Right renal cortex interstitium (tissue), 3 donors: ENCODE results near the gene PDE6H. TPM values are rescaled to one million over a fixed set of nuclear protein-coding genes. Genes with fewer than 3 reads are reported as not detected.

Experiments
- DNase-seq, 3 donors: peaks; one replicate each; pipeline ENCODE4 v3.0.0-alpha.2; 2013; ENCODE audit warnings: low read depth in 3 of 3, low spot score in 2 of 3
- polyA plus RNA-seq, 3 donors: library from polyadenylated mRNA; unstranded; fragments of 120-200 nt; gene quantifications; one replicate each; pipeline ENCODE4 v1.2.1, GENCODE V29; 2013; ENCODE audit not compliant: insufficient read length in 3 of 3

PDE6H gene
- polyA plus RNA-seq, result not detected

DNA sequence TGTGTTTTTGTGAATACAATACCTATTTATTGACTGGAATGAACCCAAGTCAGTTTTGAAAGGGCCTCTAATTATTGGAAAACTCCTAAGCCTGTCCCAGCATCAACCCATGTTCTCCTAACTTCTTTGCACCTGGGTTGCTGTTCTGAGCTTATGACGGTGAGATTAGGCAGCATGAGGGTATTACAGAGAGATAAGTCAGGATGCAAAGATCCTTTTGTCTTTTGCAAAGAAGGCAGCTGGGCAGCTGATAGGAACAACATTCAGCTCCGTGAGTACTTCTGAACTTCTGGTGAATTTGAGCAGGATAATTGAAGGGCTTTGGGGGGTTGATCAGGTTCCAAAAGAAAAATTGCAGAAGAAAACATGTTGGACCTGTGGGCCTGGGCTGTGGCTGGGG is at the start of gene PDE6H:
Gene PDE6H (plus strand): TSS at position 227 of the 400 bp plus-strand sequence. CDS start 4,971 bp downstream, outside the sequence.
- no peak for DNase-seq

DNA sequence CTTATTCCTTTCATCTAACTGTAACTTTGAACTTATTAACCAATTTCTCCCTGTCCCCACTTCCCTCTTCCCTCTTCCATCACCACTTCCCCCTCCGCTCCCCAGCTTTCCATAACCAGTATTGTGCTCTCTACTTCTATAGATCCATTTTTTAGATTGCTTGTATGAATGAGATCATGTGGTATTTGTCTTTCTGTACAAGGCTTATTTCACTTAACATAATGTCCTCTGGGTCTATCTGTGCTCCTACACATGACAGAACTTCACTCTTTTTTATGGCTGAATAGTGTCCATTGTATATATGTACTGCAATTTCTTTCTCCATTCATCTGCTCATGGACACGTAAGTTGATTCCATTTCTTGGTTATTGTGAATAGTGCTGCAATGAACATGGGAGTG is 48.9 kb upstream of the PDE6H start:
- no peak for DNase-seq

DNA sequence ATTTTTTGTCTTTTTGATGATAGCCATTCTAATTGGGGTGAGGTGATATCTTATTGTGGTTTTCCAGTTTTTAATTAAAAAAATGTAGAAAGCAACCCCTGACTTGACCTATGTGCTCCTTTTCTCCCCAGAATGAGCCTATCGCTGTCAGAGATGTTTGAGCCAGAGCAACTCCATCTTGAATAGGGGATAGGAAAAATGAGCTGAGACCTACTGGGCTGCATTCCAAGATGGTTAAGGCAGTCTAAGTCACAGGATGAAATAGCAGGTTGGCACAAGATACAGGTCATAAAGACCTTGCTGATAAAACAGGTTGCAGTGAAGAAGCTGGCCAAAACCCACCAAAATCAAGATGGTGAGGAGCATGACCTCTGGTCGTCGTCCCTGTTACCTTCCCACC is 48.3 kb upstream of the PDE6H start:
- no peak for DNase-seq

DNA sequence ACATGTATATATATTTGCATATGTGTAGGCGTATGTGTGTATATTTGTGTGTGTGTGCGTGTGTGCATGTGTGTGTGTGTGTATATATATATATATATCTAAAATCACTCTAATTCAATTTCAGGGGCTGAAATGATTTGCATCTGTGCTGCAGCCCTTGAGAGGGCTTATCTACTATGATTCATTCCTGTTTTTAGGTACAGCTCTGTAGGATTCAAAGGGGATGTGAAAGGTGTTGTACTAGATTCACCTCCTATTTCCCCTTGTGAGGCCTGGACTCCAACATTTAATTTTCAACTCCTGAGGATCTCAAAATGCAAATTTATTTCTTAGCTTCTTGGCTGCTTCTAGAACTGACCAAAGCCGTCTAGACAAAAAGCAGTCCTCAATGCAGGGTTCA is 45.6 kb upstream of the PDE6H start:
- DNase-seq, result no peak

DNA sequence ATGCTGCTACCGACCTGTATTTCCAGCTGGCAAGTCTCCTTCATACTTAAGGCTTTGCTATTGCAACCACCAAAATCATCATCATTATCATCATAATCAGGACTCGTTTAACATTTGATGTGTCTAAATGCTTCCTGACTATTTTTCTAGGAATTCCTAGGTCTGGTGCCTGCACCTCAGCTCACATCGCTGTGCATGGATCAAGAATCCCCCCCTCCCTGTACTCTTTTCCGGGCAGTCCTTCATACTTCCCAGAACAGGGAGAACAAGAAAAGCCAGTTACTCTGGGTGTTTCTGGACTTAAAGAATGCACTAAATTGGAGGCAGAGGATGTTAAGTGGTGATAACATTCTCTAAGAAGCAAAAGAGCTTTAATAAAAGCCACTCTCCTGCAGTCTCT is 43.9 kb upstream of the PDE6H start:
- peak; percentile 61 to 81 (median 67) for DNase-seq

DNA sequence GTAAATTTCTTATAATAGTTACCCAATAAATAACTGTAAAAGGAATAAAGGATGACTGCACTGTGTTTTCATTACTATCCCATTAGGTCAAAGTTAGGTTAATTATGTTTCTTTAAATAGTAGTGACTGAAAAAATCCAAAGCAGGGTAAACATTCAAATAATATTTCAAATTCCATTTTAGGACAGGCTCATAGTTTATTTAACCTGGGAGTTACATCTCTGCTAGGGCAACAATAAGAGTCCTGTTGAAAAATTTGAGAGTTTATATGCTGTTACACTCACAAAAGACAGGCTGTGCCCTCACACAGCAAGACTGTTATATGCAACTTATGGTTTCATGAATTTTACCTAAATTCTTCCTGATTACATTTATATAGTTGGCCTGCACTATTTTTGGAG is 42.5 kb upstream of the PDE6H start:
- DNase-seq, result no peak

DNA sequence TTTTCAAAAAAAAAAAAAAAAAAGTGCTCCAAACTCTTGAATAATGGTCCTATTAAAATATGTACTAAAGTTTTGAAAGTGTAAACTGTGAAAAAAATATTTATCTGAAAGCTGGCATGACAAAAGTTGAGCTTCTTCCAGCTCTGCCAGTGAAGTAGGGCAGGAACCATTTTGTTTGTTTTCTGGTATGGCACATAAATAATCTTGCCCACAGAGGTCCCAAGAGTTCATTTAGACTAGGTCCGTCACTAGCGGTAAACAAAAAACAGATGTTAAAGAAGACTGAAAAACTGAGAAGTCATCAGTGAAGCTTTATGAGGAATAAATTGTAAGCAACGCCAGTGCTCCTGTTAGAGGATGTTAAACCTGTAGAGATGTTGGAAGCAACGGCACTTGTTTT is 41.5 kb upstream of the PDE6H start:
- DNase-seq, result no peak

DNA sequence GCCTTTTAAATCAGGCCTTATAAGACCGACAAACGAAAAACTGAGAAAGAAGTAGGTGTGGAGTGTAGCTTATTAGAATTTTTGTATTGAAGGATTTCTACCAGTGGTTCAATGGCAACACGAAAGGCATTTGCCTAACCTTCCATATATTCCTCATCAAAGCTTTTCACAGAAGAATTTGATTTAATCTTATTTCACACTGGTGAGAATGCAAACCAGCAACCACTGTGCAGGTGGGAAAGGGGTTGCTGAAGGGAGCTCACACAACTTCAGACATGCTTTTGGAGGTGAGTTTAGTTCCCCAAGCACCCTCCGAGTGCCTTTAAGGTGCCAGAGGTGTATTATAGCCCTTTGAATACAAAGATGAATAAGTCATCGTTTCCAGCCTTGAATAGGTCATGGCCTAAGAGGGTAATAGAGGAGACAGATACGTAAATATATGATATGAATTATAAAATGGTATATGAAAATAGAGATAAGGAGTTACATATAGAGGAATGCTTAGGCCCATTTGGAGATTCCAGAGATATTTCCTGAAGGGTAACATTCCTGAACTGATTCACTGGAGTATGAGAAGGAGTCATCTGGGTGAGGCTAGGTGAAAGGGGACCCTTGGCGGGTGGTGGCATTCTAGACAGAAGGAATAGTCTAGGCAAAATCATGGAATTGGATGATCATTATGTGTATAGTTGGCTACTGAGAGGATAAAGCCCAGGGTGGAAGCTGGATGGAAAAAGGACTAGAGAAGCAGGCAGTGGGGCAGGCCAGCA is 40.9 kb upstream of the PDE6H start:
- no peak for DNase-seq

DNA sequence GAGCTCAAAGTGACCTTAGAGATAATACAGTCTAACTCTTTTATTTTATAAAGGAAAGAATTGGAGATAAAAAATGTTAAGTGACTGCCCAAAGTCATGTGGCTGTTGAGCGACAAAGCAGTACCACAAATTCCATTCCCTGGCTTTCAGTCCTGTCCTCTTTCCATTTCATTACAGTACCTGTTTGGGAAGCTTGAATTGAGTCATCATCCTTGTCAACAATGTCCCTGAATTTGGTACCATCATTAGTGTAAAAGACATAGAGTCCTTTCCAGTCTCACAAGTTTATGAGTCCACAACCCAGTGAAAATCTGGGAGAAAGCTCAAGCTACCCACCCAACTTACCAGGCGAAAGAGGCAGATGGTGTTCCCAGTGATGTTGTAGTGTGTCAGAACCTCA is 38.3 kb upstream of the PDE6H start:
- no peak for DNase-seq

DNA sequence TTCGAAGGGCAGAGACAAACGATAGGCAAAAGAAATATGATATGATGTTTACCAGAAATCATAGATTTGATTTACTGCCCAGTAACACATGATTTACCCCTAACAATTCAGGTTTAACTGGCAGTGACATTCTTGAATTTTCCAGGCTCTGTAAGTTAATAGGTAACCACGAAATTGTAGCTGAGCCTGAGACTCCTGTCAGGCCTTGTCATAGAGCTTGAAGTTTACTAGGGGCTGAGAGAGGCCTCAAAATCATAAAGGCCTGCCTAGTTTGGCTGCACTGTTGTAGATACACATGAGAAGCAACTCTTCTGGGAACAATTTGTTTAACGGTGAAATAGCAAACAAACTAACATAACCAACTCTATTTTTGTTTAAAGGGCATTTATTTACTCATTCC is 37.8 kb upstream of the PDE6H start:
- peak in 1 of 3 donors; percentile 61 for DNase-seq

DNA sequence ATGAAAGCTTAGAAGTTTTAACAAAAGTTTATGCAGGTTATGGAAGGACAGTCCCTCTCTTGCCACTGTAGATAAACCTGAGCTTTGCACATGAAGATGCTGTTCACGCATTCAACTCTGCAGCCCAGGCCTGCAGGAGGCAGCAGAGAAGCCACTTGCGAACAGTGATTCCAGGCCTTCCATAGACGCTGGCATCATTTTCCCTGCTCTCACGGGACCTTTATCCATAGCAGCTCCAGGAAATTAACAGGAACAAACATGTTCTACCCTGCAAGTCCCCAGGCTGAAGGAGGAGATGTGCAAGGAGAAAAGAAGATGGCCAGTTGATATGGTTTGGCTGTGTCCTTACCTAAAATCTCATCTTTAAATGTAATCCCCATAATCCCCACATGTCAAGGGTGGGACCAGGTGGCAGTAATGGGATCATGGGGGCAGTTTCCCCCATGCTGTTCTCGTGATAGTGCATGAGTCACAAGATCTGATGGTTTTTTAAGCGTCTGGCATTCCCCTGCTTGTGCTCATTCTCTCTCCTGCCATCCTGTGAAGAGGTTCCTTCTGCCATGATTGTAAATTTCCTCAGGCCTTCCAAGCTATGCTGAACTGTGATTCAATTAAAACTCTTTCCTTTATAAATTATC is 36.5 kb upstream of the PDE6H start:
- no peak for DNase-seq

DNA sequence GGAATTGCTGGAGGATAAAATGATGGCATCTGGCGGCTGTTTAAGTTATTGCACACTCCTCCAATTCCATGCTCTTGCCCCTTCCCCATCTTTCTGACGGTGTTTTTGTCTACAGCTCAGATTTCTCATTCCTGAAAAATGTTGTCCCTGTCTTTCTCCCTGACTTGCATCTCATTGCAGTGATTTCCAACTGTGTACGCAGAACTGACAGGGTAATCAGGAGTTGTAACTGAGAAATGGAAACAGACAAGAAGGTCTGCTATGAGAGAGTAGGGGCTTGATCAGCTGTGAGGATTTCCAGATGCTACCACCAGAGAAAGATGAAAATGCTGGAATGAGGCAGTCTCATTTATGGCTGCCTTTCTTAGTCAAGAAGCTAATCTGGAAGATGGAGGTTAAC is 35.8 kb upstream of the PDE6H start:
- no peak for DNase-seq

DNA sequence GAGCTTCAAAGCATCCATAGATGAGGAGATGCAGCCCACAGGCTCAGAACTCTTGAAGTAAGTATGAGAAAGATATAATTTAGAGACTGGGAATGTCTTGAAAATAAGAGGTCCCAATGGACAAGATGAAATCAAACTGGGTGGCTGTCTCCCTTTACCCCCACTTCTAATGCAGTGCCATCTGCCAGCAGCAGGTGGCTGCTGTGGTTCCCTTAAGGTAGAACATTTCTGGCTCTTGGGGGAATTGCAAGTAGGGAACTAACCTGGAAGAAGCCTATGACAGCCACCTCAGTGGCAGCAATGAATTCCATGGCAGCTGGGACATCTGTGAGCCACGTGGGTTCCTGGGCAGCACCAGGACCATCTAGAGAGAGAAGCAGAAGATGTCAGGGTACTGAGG is 35.2 kb upstream of the PDE6H start:
- DNase-seq, result no peak

DNA sequence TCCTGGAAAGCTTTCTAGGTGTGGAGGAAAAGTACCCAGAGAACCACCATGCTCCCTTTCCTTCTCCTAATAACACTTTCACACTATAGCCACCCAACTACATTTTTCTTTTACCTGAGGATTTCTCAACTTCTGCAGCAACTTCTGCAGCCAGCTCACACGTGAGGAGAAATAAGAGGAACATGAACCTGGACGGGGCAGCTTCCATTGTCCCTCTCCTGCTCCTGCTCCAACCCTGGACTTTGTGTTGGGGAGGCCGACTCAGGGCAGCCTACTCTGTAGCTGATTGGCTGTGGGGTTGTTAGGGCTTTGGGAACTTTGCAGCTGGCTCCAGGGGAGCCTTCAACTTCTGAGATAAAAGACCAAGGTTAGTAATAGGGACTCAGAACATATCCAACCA is 34.5 kb upstream of the PDE6H start, which contains the start of gene ERP27:
Gene ERP27 (minus strand): TSS at position 237 of the 400 bp plus-strand sequence. CDS start 29 bp downstream, at position 208.
- no peak for DNase-seq

DNA sequence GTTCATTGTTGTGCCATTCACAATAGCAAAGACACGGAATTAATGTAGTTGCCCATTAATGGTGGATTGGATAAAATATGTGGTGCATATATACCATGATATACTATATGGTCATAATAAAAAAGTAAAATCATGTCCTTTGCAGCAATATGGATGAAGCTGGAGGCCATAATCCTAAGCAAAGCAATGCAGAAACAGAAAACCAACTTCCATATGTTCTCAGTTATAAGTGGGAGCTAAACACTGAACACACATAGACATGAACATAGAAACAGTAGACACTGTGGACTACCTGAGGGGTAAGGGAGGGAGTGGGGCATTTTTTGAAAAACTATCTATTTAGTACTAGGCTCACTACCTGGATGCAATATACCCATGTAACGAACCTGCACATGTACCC is 31.5 kb upstream of the PDE6H start:
- DNase-seq, result no peak

DNA sequence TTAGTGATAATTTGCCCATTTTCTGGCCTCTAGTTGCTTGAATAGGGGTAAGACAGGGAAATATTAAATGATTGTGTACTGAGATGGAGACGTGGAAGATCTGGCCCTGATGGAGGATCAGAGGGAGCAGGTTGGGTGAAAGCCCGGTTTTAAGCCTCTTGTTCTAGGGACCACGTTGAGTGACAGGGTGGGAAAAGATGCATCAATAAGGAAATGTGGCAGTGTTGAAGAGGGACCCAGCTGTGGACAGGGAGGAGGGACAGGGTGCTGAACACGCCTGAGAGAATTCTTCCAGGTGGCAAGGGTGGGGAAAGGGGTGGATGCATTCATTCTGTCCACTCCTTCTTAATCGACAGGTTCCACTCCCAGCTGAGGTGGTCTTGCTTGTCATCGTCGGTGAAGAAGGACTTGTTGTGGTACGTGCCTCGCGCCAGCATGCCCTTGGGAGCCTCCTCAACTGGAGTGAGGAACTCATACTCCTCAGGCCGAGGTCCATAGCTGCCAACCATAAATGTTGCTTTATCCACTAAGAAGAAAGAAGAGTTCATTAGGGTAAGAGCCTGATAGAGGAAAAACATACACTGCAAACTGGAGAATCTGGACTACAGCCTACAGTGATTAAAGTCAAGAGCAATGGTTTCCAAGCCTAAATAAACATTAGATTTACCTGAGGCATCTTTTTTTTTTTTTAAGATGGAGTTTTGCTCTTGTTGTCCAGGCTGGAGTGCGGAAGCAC is 30.5 kb upstream of the PDE6H start:
- no peak for DNase-seq

DNA sequence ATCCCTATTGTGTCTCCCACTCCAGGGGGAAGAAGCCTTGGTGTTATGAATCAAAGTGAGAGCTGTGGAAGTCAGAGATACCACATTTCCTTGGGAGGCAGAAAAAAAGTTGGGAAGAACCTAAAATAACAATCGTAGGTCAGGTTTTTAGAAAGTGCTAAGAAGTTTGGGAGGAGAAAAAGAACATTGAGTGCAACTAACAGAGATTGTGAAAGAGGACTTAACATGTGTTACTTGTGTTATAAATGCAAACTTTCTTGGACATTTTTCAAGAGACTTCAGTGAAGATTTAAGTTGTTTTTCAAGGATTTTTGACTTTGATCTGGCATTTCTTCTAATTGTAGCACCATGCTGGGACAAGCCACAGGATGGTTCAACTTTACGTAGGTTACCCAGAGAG is 26.7 kb upstream of the PDE6H start:
- no peak for DNase-seq

DNA sequence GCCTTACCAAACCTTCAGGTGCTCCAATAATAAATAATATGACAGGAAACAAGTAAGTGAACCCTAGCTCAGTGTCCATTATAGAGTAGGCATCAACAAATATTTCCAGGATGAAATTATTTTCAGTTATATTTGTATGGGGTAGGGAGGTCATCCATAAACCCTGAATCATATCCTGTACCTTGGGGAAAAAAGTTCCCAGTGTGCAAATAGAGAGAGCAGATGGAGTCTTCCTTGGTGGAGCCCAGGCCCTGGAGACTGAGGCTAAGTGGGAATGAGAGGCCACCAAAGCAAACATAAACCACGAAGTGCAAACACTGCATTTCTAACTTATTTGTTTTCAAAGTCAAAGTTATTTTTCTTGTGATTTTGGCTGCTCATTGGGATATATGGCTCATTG is 26.0 kb upstream of the PDE6H start:
- no peak for DNase-seq

DNA sequence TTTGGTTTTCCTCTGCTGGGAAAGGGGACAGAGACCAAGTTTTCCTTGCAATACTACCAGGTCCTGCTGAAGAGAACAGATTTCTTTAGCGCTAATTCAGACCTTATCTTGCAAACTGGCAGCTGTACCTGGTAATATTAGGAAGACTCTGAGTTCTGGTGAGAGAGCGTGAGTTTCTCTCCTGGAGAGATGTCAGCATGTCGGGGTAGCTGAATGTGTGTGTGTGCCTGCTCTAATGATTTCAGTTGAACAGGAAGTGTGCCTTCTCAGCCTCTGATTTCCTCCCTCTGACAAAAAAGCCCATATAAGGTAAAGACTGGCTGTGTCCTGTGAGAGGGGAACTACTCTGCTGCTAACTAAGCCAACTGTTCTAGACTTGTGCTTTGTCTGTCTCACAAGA is 24.2 kb upstream of the PDE6H start:
- peak; percentile 60 to 72 (median 64) for DNase-seq

DNA sequence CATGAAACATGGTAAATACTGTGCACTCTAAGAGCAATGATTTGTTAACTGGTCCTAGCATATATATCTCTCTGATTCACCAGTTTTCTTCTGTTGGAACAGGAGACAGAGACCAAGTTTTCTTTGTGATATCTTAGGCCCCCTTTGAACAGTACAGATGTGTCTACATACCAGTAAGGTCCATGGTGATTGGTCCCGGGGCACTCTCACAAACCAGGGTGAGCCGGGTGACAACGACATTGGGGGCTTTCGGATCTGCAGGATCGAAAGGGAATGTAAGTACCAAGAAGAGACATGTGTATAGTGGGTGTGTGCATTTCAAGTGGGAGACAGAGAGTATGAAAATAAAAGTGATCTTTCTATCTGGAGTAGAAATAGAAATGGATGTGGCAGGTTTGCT is 23.2 kb upstream of the PDE6H start:
- no peak for DNase-seq

DNA sequence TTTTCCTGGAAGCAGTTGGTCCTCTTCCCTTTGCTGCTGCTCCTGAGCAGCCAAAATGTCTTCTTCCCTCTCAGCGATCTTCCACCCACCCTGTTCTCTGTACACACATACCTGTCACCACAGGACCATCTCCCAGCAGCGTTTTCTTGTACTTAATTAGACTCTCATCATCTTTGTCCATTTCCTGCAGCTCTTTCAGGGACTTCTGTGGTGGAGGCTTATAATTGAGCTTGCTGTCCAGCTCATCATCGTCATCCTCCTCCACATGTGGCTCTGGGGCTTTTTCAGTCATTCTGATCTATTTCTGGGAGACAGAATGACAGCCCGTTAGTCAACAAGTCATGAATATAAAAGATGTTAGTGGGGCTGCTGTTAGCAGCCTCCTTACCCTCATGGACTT is 22.4 kb upstream of the PDE6H start:
- DNase-seq, result no peak
